Left hindlimb (tissue), 1 donor: ENCODE data around the gene MEIS2.

ENCODE experiments used
- DNase-seq: peaks from one replicate; pipeline ENCODE4 v3.0.0-alpha.2; 2018

Gene MEIS2

DNA sequence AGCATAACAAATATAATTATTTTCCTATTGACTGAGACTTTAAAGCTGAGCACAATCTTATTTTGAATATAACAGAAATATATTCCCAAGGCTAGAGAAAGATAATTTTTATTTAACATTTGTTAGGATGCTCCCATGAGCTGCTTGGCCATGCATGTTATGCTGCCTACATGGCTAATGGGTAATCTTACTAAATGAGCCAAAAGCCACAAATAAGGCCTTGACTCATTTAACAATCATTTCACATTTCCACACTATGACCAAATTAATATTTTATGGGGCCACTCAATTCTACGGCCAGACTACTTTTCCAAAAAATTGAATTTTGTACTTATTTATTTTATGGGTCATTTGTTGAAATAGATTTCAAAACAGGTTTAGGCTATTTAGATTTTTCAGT is 141.7 kb downstream of the MEIS2 start:
- no peak for DNase-seq

DNA sequence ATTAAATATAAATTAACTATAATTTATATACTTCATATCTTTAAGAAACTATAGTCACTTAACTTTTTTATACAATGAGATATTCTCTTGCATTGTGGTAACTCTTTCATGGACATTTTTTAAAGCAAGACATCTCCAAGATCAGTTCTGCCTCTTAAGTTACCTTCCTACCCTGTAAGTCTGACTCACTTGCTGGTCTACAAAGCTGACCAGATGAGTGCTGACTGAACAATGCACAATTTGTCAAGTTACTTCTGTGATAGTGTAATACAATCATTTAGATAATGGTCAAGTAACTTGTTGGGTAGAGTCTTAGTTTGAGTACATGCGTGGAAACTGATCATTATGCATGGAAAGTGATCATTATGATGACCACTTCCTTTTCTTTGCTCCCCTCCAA is 145.9 kb downstream of the MEIS2 start:
- no peak for DNase-seq

DNA sequence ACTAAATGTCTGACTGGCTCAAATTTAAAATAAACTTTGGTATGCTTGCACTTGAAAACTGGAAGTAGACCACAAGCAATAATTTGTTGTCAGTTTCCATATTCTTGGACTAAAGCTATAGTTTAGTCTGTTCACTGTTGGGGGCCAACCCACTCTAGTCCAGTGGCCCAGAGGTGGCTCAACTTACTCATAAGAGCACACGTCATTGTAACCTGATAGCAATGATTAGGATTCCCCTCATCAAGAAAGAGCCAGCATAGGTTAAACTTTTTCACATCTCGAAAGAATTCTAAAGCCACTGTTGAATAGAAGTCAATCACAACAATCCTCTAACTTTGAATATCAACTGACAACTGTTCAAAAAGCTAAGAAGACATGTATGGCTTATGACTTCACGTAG is 147.0 kb downstream of the MEIS2 start:
- no peak for DNase-seq

DNA sequence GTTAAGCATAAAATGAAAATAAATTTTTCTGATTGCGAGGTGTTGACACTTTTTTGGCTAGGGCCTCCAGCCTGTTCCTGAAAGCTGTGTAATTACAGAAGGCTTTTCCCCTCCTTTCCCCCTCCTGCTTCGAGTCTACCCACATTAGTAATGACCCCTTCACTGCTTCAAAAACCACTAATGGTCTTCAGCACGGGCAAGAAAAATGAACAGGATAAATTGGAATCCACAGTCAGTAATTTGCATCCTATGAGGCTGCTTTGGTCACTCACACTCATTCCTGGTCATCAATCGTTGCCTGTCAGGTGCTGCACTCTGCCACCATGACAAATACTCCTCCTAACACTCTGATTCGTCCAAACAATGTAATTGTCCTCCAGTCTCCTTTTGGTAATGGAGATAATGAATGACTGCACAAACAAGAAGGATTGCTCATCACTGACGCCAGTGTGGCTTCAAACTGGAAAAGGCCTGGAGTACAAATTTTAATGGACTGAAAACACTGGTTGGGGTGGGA is 148.6 kb downstream of the MEIS2 start:
- no peak for DNase-seq

DNA sequence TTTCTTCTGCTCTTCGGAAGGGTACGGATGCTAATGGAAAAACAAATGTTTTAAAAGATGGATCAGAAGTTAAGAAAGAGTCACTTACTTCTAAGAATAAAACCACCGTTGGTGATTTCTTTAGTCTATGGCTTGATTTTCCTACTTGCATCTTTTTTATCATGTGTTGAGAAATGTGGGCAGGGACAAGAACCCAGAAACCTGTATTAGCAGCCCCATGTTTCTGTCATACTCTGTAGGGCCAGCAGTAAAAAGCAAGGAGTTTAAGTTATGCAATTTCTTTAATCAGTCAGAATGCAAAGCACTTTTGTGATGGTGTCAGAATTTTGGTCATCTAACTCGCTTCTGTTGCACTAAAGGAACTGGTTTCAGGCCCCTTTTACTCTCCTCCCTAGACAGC is 150.0 kb downstream of the MEIS2 start:
- DNase-seq = no peak

DNA sequence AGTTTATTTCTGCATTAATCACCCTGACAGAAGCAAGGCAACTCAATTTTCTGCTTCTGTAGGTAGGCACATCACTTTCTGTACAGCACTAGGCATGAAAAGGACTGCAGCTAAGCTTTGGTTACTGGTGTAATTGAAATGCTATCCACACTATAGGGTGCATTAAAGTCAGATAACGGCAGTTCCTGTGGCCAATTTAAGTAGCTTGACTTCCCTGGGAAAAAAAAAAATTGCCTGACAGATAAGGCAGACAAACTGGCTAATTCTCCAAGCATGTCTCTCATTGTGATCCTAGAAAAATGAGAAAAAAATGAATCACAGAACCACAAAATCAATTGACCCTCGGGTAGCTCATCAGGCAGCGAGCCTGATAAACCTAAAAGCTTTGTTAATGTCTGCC is 151.4 kb downstream of the MEIS2 start:
- no peak for DNase-seq

DNA sequence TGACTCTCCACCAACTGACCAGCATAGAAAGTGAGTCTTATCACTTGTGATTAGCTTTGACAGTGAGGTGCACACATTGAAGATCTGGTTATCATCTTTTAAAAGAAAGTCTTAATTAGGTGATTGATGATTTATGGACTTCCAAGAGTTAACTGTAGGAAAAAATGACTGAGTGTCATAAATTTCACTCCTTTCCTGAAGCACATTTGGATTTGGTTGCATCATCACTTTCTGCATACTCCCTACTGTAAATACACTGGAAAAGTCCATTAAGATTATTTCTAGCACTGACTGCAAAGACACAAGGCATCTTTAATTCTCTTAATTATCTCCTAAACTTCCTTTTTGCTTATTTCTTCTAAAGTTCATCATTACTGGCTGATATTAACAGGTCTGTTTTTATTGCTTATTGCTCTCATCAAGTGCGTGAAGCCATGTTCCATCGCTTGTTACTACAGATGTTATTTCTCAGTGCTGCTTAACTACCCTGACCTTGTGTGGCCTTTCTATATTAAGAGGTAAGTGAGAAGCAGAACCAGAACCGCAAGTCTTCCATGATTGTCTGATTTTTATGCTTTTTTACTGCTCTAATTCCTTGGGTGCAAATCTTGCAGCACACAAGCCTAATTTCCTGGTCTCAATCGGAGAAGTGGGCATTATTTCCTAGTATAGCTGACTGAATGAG is 153.2 kb downstream of the MEIS2 start:
- no peak for DNase-seq

DNA sequence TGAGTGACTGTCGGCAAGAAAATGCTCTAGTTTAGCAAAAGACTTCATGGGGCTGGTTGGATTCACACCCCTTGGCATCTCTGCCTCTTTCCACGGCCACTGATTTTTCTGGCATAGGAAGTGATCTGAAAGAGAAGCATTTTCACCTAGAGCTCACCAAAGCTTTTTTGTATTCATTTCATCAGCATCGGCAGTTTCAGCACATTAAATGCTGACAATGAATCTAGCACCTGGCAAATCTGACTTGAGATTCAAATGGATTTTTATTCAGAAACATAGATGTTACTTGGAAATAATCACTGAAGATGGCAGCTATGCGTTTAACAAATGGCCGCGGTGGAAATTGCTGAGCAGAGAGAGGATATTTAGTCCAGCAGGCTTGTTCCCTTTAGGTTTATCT is 155.9 kb downstream of the MEIS2 start:
- DNase-seq = no peak

DNA sequence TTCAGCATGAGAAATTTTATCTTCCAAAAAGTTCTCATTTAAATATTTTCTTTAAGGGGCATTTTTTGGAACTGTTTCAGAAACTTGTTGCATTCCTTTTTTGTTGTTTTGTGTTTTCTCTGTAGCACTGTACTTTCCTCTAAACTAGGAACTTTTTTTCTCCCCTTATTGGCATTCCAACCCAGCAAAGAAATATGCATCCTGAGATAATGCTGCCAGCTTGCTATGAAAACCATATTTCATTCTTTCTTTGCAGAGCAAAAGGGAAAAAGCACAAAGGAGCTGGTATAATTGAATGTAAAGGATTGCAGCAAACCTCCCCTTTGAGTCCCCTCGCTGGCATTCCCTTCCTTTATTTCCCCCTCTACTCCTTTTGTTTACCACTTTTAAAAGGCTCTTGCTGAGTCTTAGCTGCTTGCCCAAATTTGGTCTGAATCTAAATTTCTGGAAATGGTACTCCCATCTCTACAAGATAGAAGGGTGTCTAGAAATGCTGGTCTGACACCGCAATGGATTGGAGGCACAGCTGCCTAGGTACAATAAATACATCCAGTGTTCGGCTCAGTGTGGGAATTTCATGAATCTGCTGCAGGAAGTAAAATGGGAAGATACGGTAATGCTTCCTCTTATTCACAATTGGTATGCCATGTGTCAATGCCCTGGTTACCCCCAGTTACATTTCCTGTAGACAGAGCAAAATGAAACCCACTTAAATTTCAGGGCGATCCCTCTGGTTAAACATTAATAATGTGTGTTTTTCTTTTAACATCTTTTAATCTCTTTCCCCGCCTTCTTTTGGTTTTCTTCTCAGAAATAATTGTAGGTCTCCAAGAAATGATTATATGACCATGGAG is 156.6 kb downstream of the MEIS2 start:
- no peak for DNase-seq

DNA sequence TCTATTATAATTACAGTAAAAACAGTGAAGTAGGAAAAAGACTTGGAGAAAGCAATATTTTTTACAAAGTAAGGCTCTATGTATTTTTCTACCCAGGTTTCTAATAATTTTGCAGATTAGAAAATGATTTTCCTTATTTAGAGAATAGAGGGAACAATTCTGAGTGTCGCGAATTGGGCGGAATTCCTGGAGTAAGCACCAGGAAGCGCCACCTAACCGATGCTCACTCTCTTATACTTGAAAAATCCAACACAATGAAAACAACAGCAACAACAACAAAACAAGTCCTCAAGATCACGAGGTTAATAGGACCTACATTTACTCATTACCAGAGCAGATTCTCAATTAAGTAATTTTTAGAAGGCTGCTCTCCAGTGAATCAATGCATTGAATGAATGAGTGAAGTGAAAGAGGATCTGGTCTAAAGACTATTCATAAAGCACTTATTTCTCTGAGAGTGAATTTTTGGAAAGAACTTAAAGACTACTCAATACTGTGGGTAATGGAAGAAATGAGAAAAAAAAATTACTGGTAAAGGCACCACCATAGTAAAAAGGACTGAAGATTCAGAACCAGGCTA is 158.0 kb downstream of the MEIS2 start:
- no peak for DNase-seq

DNA sequence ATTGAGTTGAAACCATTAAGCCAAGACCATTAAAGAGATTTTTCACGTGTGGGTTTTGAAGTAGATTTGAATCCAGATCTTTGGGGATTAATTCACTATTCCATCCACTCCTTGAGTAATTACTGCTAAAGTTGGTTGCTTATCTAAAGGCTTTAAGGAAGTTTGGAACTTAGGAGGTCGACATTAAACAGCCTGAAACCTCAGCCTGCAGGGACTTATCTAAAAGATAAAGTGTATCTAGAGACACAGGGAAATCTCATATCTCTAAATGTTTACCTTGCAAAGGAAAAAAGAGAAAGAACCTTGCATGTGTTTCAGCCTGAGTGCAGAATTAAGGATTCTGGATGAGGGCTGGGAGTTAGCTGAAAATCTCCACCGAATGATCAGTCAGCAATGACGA is 158.6 kb downstream of the MEIS2 start:
- no peak for DNase-seq

DNA sequence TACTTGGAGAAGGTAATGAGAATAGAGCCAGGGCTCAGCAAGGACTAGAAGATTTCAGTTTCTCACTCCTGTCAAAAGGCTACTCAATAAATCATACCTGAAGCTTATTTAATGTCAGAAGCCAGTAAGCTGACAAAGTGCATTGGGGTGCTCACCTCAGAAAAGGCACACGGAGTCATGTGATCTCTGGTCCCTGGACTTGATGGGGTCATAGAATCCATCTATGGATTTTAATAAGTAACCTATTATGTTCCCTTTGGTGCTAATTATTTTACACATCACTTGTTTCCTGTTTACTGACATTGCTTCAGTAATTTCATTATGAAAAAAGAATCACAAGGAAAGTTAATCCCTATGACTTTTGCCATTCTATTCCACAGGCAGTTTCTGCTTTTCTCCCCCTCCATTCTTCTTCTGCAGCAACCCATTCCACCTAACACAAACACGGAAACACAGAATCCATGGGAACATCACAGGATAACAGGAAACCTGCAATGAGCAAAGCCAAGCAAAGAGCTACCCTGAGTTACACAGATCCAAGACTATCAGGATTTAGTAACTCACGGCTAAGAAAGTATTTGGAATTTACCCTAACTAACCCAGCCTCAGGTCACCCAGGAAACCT is 159.6 kb downstream of the MEIS2 start:
- DNase-seq = no peak

DNA sequence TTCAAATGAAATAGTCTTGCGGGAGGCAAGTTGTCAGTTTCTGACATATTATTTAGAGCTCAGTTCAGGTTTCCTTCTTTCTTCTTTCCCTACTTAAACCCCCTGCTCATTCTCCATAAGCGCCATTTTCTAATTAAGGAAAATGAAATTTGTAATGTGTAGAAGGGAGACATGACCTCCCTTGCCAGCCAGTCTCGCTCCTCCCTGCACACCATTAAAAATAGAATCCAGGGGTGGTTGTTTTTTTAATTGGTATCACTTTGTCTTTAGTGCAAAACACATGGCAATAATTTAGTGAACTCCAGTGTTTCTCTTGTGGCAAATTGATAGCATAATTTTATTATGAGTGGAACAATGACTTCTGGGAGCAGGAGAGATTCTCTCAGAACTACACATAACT is 160.1 kb downstream of the MEIS2 start:
- DNase-seq = no peak

DNA sequence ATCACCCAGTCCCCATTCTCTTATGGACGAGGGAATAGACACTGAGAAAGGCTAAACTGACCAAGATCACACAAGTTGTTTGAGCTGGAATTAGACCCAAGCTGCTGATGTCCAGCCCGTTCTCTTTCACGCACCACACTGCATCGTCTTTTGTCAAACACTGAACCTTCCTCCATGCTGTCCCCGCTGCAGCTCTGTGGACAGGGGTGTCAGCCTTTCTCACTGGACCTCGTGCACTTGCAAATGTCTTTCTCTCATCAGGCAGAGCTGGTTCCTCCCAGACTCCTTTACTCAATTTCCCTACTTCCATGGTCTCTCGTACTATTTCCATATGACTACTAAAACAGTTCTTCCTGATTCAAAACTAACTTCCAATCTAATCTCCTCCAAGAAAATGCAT is 161.6 kb downstream of the MEIS2 start:
- DNase-seq = no peak

DNA sequence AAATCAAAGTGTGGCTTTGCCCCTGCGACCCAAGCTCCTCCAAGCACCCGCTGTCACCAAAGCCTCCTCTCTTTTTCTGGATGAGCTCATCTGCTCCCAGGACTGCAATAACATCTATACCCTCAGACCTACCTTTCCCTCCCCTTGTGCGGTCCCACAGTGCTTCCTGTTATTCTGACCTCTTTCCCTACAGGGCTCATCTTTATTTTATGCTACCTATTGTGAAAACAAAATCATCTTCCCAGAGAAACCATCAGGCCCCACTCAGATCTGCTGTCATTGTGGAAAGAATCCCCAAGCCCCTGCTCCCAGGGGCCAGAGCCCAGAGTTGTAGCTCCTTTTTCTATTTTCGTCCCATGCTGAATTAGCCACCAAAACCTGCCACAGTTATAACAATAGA is 162.2 kb downstream of the MEIS2 start:
- no peak for DNase-seq

DNA sequence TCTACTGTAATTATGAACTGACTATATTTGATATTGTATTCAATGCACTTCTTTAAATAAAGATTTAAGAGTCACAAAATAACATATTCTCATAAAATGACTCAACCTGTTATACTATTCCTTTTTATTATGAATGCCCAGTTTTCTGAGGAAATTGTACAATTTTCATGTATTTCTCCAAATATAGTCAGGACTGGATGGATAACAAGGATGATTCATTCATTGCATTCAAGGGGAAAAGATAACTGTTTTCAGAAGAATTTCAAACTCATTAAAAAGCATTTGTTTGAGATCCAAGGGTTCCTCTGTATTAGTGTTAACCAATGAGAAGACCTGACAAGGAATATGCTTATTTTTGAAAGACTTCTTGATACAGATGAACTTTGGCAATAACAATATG is 163.7 kb downstream of the MEIS2 start:
- DNase-seq = no peak

DNA sequence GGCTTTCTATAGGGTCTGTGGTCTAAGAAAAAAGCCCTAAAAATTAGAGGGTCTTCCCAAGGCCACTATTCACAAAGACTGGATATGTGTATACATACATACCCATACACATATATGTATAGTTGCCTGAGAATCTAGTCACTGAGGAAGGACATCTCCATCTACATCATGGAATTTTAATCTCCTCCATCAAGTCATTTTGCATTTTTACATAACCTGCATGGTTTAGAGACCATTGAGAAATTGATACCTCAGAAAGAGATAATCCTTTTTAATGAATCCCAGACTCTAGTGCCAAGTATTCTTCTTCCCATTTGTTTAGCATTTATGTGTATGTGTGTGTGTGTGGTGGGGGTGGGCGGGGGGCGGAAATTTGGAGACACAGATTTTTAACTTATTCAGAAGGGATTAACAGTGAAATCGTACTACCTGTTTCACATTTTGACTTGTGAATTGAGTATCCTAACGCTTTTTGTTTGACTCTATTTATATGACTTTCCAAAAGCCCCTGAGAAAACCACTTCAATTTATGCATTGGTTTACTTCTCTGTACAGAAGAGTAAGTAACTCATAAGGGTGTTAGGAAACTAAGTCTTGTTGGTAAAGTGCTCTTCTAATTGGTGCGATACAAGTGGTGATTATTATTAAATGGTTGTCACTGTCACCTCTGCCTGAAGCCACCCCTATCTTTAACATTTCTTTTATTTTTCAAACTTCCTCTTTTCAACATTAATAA is 166.9 kb downstream of the MEIS2 start:
- DNase-seq = no peak

DNA sequence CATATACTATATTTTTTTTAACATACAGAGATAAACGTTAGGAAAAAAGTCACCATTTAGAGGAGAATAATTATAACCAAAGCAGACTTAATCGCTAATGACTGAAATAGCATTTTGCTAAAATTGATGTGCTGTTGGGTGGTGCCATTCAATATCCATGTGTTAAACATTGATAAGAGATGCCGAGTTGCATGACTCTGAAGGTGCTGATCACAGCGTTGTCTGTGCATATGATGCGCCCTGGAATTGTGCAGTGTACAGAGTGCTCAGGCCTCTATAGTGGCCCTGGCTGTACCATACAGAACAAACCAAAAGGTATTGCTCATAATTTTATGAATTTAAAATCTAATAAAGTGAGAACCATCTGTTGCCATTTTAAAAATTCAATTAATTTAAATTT is 168.3 kb downstream of the MEIS2 start:
- DNase-seq = no peak

DNA sequence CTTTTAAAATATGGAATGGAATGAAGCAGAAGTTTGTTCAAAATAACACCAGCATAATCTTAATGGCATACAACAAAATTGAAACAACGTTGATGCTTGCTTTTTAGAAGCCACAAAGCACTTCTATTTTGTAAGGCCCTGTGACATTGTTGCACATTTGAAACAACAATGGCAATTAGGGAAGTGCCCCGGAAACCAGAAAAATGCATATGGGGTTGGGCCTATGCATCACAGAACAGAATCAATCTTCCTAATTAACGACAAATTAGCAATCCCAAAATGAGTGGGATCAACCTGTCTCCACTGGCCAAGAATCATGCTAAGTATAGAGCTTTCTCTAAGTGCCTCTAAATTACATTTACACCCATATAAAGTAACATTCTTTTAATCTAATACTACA is 168.9 kb downstream of the MEIS2 start:
- DNase-seq = no peak

DNA sequence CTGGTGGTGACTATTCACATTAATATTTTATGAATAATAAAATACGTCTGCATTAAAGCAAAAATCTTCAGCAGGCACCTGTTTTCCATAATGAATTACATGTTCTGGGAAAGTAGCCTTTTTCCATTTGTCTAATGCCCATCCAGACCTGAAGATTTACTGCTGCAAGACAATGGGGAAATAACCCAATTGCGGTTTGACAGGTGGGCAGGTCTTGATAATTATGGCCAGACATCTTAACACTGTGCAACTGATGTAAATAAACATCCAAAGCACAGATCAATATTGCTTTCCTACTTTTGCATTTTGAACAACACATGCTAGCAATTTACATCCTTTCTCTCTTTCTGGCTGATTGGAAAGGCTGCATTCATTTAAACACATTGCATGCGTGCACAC is 173.9 kb downstream of the MEIS2 start:
- no peak for DNase-seq

DNA sequence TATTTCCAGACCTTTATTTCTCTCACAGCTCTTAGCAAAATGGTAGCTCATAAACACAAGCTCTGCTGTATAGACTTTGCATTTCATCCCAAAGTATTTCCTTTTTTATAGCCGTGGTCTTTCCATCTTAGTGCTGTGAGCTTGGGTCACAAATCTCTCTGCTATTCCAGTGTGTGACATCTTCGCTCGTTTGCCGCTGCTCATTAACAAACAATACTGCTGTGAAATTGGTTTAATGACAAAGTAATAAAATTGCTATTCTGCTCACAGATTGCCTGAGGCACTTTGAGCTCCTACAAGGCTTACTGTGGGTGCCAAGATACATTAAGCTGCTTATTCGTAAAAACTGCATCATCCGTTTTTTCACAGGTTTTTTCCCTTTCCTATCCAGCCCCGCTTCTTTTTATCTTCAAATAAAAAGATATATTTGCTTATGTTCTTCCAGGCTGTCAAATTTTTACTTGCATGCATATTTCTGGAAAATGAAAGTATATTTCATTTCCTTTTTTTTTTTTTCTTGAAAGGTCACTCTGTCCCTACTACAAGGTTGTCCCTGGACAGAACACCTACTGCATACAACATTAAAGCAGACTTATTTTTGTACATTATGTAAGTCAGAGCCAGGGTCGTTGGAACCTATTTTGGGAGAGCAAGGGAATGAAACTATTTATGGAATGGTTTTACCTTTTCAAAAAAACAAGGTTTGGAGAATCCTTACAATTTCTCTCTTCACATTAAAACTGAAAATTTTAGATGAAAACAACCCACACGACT is 174.5 kb downstream of the MEIS2 start:
- DNase-seq = no peak

DNA sequence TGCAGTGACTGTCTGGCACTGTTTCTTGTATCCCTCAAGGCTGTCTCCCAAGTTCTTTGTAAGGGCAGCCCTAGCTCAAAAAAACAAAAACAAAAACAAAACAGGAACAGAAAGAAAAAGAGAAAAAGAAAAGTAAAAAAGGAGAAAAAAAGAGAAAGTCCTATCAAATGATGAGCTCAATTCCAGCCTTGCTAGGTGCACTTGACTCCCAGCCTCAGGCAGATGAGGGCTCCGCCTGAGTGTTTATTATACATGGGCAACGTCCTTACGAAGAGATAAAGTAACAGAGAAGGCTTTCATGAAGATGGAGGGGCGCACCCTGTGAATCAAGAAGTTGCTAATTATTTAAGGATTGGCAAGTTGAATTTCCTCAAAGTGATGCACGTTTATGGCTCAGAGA is 175.3 kb downstream of the MEIS2 start:
- no peak for DNase-seq
